H1 (cell line): ENCODE results near the gene DTNB. TPM values are rescaled to one million over a fixed set of nuclear protein-coding genes. Genes with fewer than 3 reads are reported as not detected.

ENCODE experiments used
- CTCF ChIA-PET: fragments of 300-600 bp; sonication (Branson Sonifier 250); formaldehyde crosslinking; loops from one replicate; lab custom pipeline; 2021; ENCODE audit not compliant: partially characterized antibody; lab: Charles Lee
- POLR2A ChIA-PET: fragments of 300-600 bp; sonication (Branson Sonifier 250); formaldehyde crosslinking; loops from one replicate; lab custom pipeline; 2021; ENCODE audit warnings: inconsistent platforms; ENCODE audit not compliant: partially characterized antibody; lab: Charles Lee
- DNase-seq, 2 experiments: peaks; one replicate each; pipeline versions ENCODE4 v3.0.0 to v3.0.0-alpha.2; 2010 to 2022; ENCODE audit warnings: low spot score in 2 of 2, low read depth in 1 of 2, mixed read lengths in 1 of 2
- FAIRE-seq: peaks from 2 replicates; lab custom pipeline; 2011; peaks lifted over from hg19 to GRCh38; lab: Jason Lieb, UNC
- H2AFZ ChIP-seq: 2 replicates; pipeline ENCODE4 v1.8.1; 2012; ENCODE audit warnings: low read length, inconsistent platforms
- H2AK5ac ChIP-seq: 2 replicates; pipeline ENCODE4 v1.6.1; 2013; ENCODE audit warnings: low read depth, low read length
- H2BK120ac ChIP-seq: replicated peaks from 2 replicates; pipeline ENCODE3; 2013; ENCODE audit warnings: low read depth, low read length, inconsistent platforms
- H2BK12ac ChIP-seq: 2 replicates; pipeline ENCODE4 v1.6.1; 2013; ENCODE audit warnings: low read depth, low read length
- H2BK15ac ChIP-seq: 2 replicates; pipeline ENCODE4 v1.6.1; 2013; ENCODE audit warnings: low read length
- H2BK20ac ChIP-seq: 2 replicates; pipeline ENCODE4 v1.6.1; 2013; ENCODE audit warnings: low read length
- H2BK5ac ChIP-seq: 2 replicates; pipeline ENCODE4 v1.6.1; 2013; ENCODE audit warnings: low read depth, low read length
- H3K14ac ChIP-seq: 2 replicates; pipeline ENCODE4 v1.6.1; 2013; ENCODE audit warnings: inconsistent platforms; ENCODE audit not compliant: insufficient read length
- H3K18ac ChIP-seq: 2 replicates; pipeline ENCODE4 v1.6.1; 2013; ENCODE audit warnings: low read length; ENCODE audit errors: extremely low read depth
- H3K23ac ChIP-seq: 2 replicates; pipeline ENCODE4 v1.6.1; 2013; ENCODE audit warnings: inconsistent platforms; ENCODE audit not compliant: insufficient read length
- H3K23me2 ChIP-seq: 2 replicates; pipeline ENCODE4 v1.6.1; 2013; ENCODE audit warnings: low read depth, low read length
- H3K27ac ChIP-seq: 2 replicates; pipeline ENCODE4 v1.6.1; 2011; ENCODE audit warnings: low read depth, low read length, inconsistent platforms
- H3K27me3 ChIP-seq, 4 experiments: replicated peaks in 1 of 4; 1 replicate in 1 of 4; 2 replicates in 3 of 4; pipeline versions ENCODE4 v1.6.1 to v1.8.1; 2011 to 2013; ENCODE audit warnings: low read length in 3 of 4, mild to moderate bottlenecking in 3 of 4, inconsistent platforms in 2 of 4, mixed read lengths in 2 of 4, moderate library complexity in 1 of 4; ENCODE audit not compliant: control insufficient read depth in 3 of 4, insufficient read depth in 3 of 4; ENCODE audit errors: extremely low read depth in 1 of 4
- H3K36me3 ChIP-seq, 4 experiments: 2 replicates each; pipeline versions ENCODE4 v1.6.1 to v1.8.1; 2011 to 2013; ENCODE audit warnings: mild to moderate bottlenecking in 4 of 4, low read length in 3 of 4, moderate library complexity in 2 of 4, control low read depth in 1 of 4, inconsistent platforms in 1 of 4; ENCODE audit not compliant: insufficient read depth in 4 of 4, control insufficient read depth in 2 of 4
- H3K4ac ChIP-seq: replicated peaks from 2 replicates; pipeline ENCODE3; 2013; ENCODE audit warnings: low read length, low read depth, mixed read lengths, inconsistent platforms; ENCODE audit not compliant: insufficient read length
- H3K4me1 ChIP-seq, 4 experiments: replicated peaks in 1 of 4; 1 replicate in 1 of 4; 2 replicates in 3 of 4; pipeline versions ENCODE4 v1.6.1 to v1.8.1; 2011 to 2013; ENCODE audit warnings: low read length in 3 of 4, inconsistent platforms in 2 of 4, mixed read lengths in 1 of 4; ENCODE audit not compliant: insufficient read depth in 4 of 4, control insufficient read depth in 3 of 4
- H3K4me2 ChIP-seq, 2 experiments: 2 replicates each; pipeline versions ENCODE4 v1.6.1 to v1.8.1; 2011 to 2013; ENCODE audit warnings: low read depth in 2 of 2, low read length in 2 of 2, control low read depth in 1 of 2, inconsistent platforms in 1 of 2, mild to moderate bottlenecking in 1 of 2; ENCODE audit not compliant: insufficient read depth in 1 of 2
- H3K4me3 ChIP-seq, 4 experiments: fragments of 200-600, 300-600 bp in 1 of 4; sonication (generic), shearing (Covaris generic), sonication (Bioruptor Twin) in 1 of 4; 2 replicates each; pipeline versions ENCODE4 v1.5.1 to v1.8.1; 2011 to 2016; ENCODE audit warnings: low read length in 4 of 4, low read depth in 3 of 4, control low read depth in 2 of 4, inconsistent platforms in 2 of 4, mild to moderate bottlenecking in 2 of 4, mixed read lengths in 1 of 4, moderate library complexity in 1 of 4; ENCODE audit not compliant: insufficient read depth in 2 of 4; ENCODE audit errors: extremely low read depth in 1 of 4
- H3K56ac ChIP-seq: replicated peaks from 2 replicates; pipeline ENCODE3; 2013; ENCODE audit warnings: low read depth, mild to moderate bottlenecking, mixed read lengths, low read length, inconsistent platforms; ENCODE audit not compliant: insufficient read length
- H3K79me1 ChIP-seq: 2 replicates; pipeline ENCODE4 v1.6.1; 2013; ENCODE audit warnings: low read depth, low read length, control low read depth
- H3K79me2 ChIP-seq, 2 experiments: 2 replicates each; pipeline versions ENCODE4 v1.6.1 to v1.8.1; 2012 to 2013; ENCODE audit warnings: low read length in 2 of 2, mild to moderate bottlenecking in 2 of 2, inconsistent platforms in 1 of 2; ENCODE audit not compliant: insufficient read depth in 2 of 2, control insufficient read depth in 1 of 2
- H3K9ac ChIP-seq, 4 experiments: replicated peaks in 1 of 4; 1 replicate in 1 of 4; 2 replicates in 3 of 4; pipeline versions ENCODE4 v1.6.1 to v1.8.1; 2011 to 2013; ENCODE audit warnings: low read depth in 3 of 4, low read length in 3 of 4, control low read depth in 2 of 4, mild to moderate bottlenecking in 2 of 4, moderate library complexity in 2 of 4, inconsistent platforms in 1 of 4; ENCODE audit errors: extremely low read depth in 1 of 4
- H3K9me3 ChIP-seq, 2 experiments: 2 replicates each; pipeline versions ENCODE4 v1.6.1 to v1.8.1; 2012 to 2013; ENCODE audit warnings: mild to moderate bottlenecking in 2 of 2, moderate library complexity in 2 of 2, control low read depth in 1 of 2, inconsistent platforms in 1 of 2, low read depth in 1 of 2, low read length in 1 of 2, mixed read lengths in 1 of 2; ENCODE audit not compliant: insufficient read depth in 2 of 2
- H4K20me1 ChIP-seq, 2 experiments: replicated peaks in 1 of 2; 2 replicates each; pipeline versions ENCODE3 to v1.8.1; 2011 to 2013; ENCODE audit warnings: inconsistent platforms in 2 of 2, low read length in 2 of 2, mild to moderate bottlenecking in 1 of 2; ENCODE audit not compliant: insufficient read depth in 2 of 2, control insufficient read depth in 1 of 2
- H4K5ac ChIP-seq: 2 replicates; pipeline ENCODE4 v1.6.1; 2013; ENCODE audit warnings: low read length, low read depth, mixed read lengths, inconsistent platforms; ENCODE audit not compliant: insufficient read length
- H4K8ac ChIP-seq: 2 replicates; pipeline ENCODE4 v1.8.0; 2013; ENCODE audit warnings: mild to moderate bottlenecking, moderate library complexity, low read length, inconsistent platforms; ENCODE audit not compliant: insufficient read depth; ENCODE audit errors: extremely low read depth
- H4K91ac ChIP-seq: replicated peaks from 2 replicates; pipeline ENCODE3; 2013; ENCODE audit warnings: low read length, mixed read lengths, inconsistent platforms; ENCODE audit not compliant: insufficient read length
- ASH2L ChIP-seq: fragments of 200-600, 300-600 bp; sonication (generic); IDR thresholded peaks from one replicate; pipeline ENCODE4 v1.7.1; 2017; ENCODE audit warnings: low read length
- EP300 ChIP-seq, 2 experiments: IDR thresholded peaks; 1 replicate in 1 of 2; 2 replicates in 1 of 2; pipeline ENCODE4 v1.6.1; 2011 to 2012; ENCODE audit warnings: low read depth in 2 of 2, low read length in 2 of 2, mild to moderate bottlenecking in 2 of 2, borderline replicate concordance in 1 of 2, inconsistent platforms in 1 of 2, moderate library complexity in 1 of 2
- POLR2AphosphoS5 ChIP-seq: IDR thresholded peaks from 2 replicates; pipeline ENCODE4 v1.6.1; 2011; ENCODE audit warnings: low read depth, low read length
- RNF2 ChIP-seq: fragments of 200-900, 300-1000 bp; sonication (generic); IDR thresholded peaks from 2 replicates; pipeline ENCODE4 v1.7.1; 2016; ENCODE audit warnings: borderline replicate concordance, low read depth, mild to moderate bottlenecking, antibody characterized with exemption, low read length; ENCODE audit not compliant: poor library complexity, severe bottlenecking; ENCODE audit errors: missing control alignments
- WGBS, 2 experiments: shearing (Covaris generic) in 1 of 2; methylation state at CpG; one replicate each; pipeline versions ENCODE4 v1.1.6 to v1.1.7; 2013 to 2015; ENCODE audit warnings: low lambda C conversion rate in 2 of 2, mixed read lengths in 2 of 2, inconsistent platforms in 1 of 2, low coverage in 1 of 2, missing lambda C conversion rate in 1 of 2; ENCODE audit not compliant: insufficient replicate concordance in 2 of 2, insufficient coverage in 1 of 2, insufficient read length in 1 of 2; ENCODE audit errors: extremely low coverage in 1 of 2, missing lambda C conversion rate in 1 of 2; 5-methylcytosine and 5-hydroxymethylcytosine counted together
- polyA plus RNA-seq, 7 experiments: library from polyadenylated mRNA; depleted of rRNA in 3 of 7; stranded (reverse) in 5 of 7; unstranded in 2 of 7; fragments of >200 nt in 5 of 7; fragments of 200-250 nt in 2 of 7; gene quantifications; 1 replicate in 5 of 7; 2 replicates in 1 of 7; 4 replicates in 1 of 7; pipeline versions ENCODE4 v1.2.1 to v1.2.3, GENCODE V29; 2011 to 2013; ENCODE audit warnings: missing spikeins in 2 of 7, mixed read lengths in 2 of 7
- total RNA-seq: library from RNA; stranded (reverse); fragmentation: NEBNext Ultra II Directional; extraction: Animal tissue kit (Norgen Biotek cat#: 25700); gene quantifications from 2 replicates; pipeline ENCODE4 v1.2.1, GENCODE V29; 2021

DTNB gene
- total and polyA plus RNA-seq, 2 of the 8 experiments (the other 6 are each of a cell fraction or from before 2014, with no cell fraction given) = 39.6 to 49.5 TPM

DNA sequence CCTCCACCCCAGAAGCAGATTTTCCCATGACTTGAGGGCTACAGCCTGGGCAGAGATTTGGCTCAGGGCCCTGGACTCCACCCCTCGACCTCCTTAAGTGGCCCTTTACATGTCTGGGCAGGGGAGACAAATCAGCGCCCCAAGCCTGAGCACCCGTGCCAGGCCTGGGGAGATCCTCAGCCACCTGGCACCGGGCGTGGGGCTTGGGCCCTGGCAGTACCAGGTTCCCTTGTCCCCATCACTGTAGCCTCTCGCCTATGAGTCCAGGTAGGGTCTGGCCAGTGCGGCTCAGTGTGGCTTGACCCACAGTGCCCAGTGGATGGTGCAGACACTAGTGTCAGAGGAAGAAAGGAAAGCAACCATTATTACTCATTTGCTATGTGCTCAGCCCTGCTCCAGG, 309.6 kb downstream of the DTNB start:
- H3K9ac ChIP-seq = no peak overlapping the region
- peaks cover 0 to 30% (median 20%) of the 10 kb centered on the region in 4 experiments; a peak in 6 of 7 replicates for H3K27me3 ChIP-seq
- peaks cover 0 to 1% of the 10 kb centered on the region in 2 experiments for H4K20me1 ChIP-seq
- no peak overlapping the region for H2BK15ac ChIP-seq
- H3K14ac ChIP-seq = no peak overlapping the region
- TF ChIP-seq EP300 (IDR thresholded peaks at IDR 0.05; ENCODE audit: borderline replicate concordance in 1 of 2, low read depth in 2 of 2, low read length in 2 of 2) = no peak
- TF ChIP-seq RNF2 = no peak
- no peak for TF ChIP-seq POLR2AphosphoS5
- TF ChIP-seq ASH2L = no peak
- POLR2A ChIA-PET = no interaction called here
- DNase-seq = no peak
- H2BK120ac ChIP-seq = no peak overlapping the region
- H3K9me3 ChIP-seq = no peaks in the 10 kb centered on the region
- H3K4me2 ChIP-seq = no peak overlapping the region
- no peak for FAIRE-seq
- H2AK5ac ChIP-seq = no peak overlapping the region
- 87% methylated on average over 7 of the region's 7 CpGs; no CpG with 5 or more reads in 1 of the 2 experiments for WGBS, 2 experiments
- no peak overlapping the region for H2BK12ac ChIP-seq
- no peak overlapping the region for H3K23ac ChIP-seq
- no peak overlapping the region for H4K91ac ChIP-seq
- H3K18ac ChIP-seq = no peak overlapping the region
- no peak overlapping the region for H2AFZ ChIP-seq
- H4K8ac ChIP-seq = no peak overlapping the region
- H4K5ac ChIP-seq = no peak overlapping the region
- H3K79me1 ChIP-seq = no peaks in the 10 kb centered on the region
- no peaks in the 10 kb centered on the region for H3K36me3 ChIP-seq
- no peak overlapping the region for H3K4me3 ChIP-seq
- H3K79me2 ChIP-seq = no peaks in the 10 kb centered on the region
- peaks cover 0 to 3% (median under 1%) of the 10 kb centered on the region in 4 experiments; a peak in 6 of 7 replicates for H3K4me1 ChIP-seq
- no peak overlapping the region for H3K27ac ChIP-seq
- H3K4ac ChIP-seq = no peak overlapping the region
- CTCF ChIA-PET = interaction anchor here (1.2 to 8.1 kb wide), 3 partner anchors 10 to 53 kb away, joined by 3 to 108 read pairs (median 36); no protein-coding TSS in a partner anchor
- H3K23me2 ChIP-seq = no peaks in the 10 kb centered on the region
- H2BK5ac ChIP-seq = no peak overlapping the region
- no peak overlapping the region for H2BK20ac ChIP-seq
- no peak overlapping the region for H3K56ac ChIP-seq
